Endothelial cell of umbilical vein (primary cell): ENCODE measurements around the gene GSE1. TPM values are rescaled to one million over a fixed set of nuclear protein-coding genes. Genes with fewer than 3 reads are reported as not detected.

ENCODE experiments used
- BruUV-seq: library from RNA; stranded (reverse); fragments of 400-500 nt; replicated peaks from 2 replicates; lab custom pipeline; 2021; lab: Mats Ljungman, UMichigan
- CTCF ChIA-PET: fragments of 300-600, 350-600 bp; sonication (Branson Sonifier 250); formaldehyde crosslinking; loops from one replicate; lab custom pipeline; 2021; ENCODE audit warnings: antibody characterized with exemption, inconsistent platforms; lab: Charles Lee
- POLR2A ChIA-PET: fragments of 300-600, 350-600 bp; sonication (Branson Sonifier 250); formaldehyde crosslinking; loops from one replicate; lab custom pipeline; 2021; ENCODE audit warnings: antibody characterized with exemption, inconsistent platforms; lab: Charles Lee
- DNase-seq: peaks from one replicate; pipeline ENCODE4 v3.0.0-alpha.2; 2011; ENCODE audit warnings: low read depth, low spot score
- FAIRE-seq: peaks from 2 replicates; lab custom pipeline; 2011; peaks lifted over from hg19 to GRCh38; lab: Jason Lieb, UNC
- H2AFZ ChIP-seq: 2 replicates; pipeline ENCODE4 v1.6.0; 2012; ENCODE audit warnings: low read depth, low read length, control low read depth, inconsistent platforms
- H3K27ac ChIP-seq: 2 replicates; pipeline ENCODE4 v1.5.1; 2011; ENCODE audit warnings: low read depth, mild to moderate bottlenecking, control low read depth, low read length, moderate library complexity; ENCODE audit not compliant: insufficient read depth
- H3K27me3 ChIP-seq, 2 experiments: 2 replicates each; pipeline versions ENCODE4 v1.6.0 to v1.6.1; 2011; ENCODE audit warnings: low read length in 2 of 2, mixed read lengths in 1 of 2; ENCODE audit not compliant: control insufficient read depth in 2 of 2, insufficient read depth in 2 of 2
- H3K36me3 ChIP-seq, 2 experiments: 2 replicates in 1 of 2; 3 replicates in 1 of 2; pipeline ENCODE4 v1.5.1; 2011; ENCODE audit warnings: low read length in 2 of 2, mild to moderate bottlenecking in 1 of 2, moderate library complexity in 1 of 2; ENCODE audit not compliant: control insufficient read depth in 2 of 2, insufficient read depth in 2 of 2; ENCODE audit errors: extremely low read depth in 1 of 2
- H3K4me1 ChIP-seq: 3 replicates; pipeline ENCODE4 v1.5.1; 2011; ENCODE audit warnings: mild to moderate bottlenecking, low read length; ENCODE audit not compliant: control insufficient read depth, insufficient read depth; ENCODE audit errors: extremely low read depth
- H3K4me2 ChIP-seq: 2 replicates; pipeline ENCODE4 v1.6.1; 2011; ENCODE audit warnings: low read length, control low read depth, mixed read lengths; ENCODE audit not compliant: insufficient read depth
- H3K4me3 ChIP-seq, 3 experiments: fragments of 200-600 bp in 1 of 3; sonication (generic), shearing (Covaris generic) in 1 of 3; replicated peaks in 1 of 3; 2 replicates each; pipeline ENCODE4 v1.5.1; 2011 to 2016; ENCODE audit warnings: control low read depth in 3 of 3, low read length in 3 of 3, mild to moderate bottlenecking in 2 of 3, inconsistent platforms in 1 of 3, low read depth in 1 of 3, moderate library complexity in 1 of 3; ENCODE audit not compliant: insufficient read depth in 1 of 3
- H3K79me2 ChIP-seq: 2 replicates; pipeline ENCODE4 v1.6.0; 2012; ENCODE audit warnings: low read length, inconsistent platforms; ENCODE audit not compliant: control insufficient read depth, insufficient read depth
- H3K9ac ChIP-seq: replicated peaks from 2 replicates; pipeline ENCODE3; 2011; ENCODE audit warnings: low read length, control low read depth; ENCODE audit not compliant: insufficient read depth; ENCODE audit errors: extremely low read depth
- H3K9me1 ChIP-seq: replicated peaks from 3 replicates; pipeline ENCODE4 v1.6.0; 2011; ENCODE audit warnings: mild to moderate bottlenecking, low read length; ENCODE audit not compliant: control insufficient read depth, insufficient read depth; ENCODE audit errors: extremely low read depth
- H3K9me3 ChIP-seq: replicated peaks from 2 replicates; pipeline ENCODE4 v1.5.1; 2012; ENCODE audit warnings: low read length, inconsistent platforms; ENCODE audit not compliant: control insufficient read depth, insufficient read depth
- H4K20me1 ChIP-seq: replicated peaks from 2 replicates; pipeline ENCODE3; 2011; ENCODE audit warnings: mild to moderate bottlenecking, low read length; ENCODE audit not compliant: control insufficient read depth, insufficient read depth; ENCODE audit errors: extremely low read depth
- EZH2 ChIP-seq: IDR thresholded peaks from 2 replicates; pipeline ENCODE4 v1.6.1; 2012; ENCODE audit warnings: borderline replicate concordance, low read depth, mild to moderate bottlenecking, moderate library complexity, low read length, inconsistent platforms; ENCODE audit not compliant: severe bottlenecking
- FOS ChIP-seq: IDR thresholded peaks from 2 replicates; pipeline ENCODE4 v1.6.1; 2011; ENCODE audit warnings: mild to moderate bottlenecking, low read length, moderate library complexity, borderline replicate concordance; ENCODE audit not compliant: insufficient read depth
- GATA2 ChIP-seq: IDR thresholded peaks from 2 replicates; pipeline ENCODE4 v1.7.0; 2011; ENCODE audit warnings: low read depth, mild to moderate bottlenecking, moderate library complexity, mixed read lengths, low read length; ENCODE audit not compliant: insufficient read length, insufficient read depth
- JUN ChIP-seq: IDR thresholded peaks from 2 replicates; pipeline ENCODE4 v1.6.1; 2011; ENCODE audit warnings: borderline replicate concordance, low read depth; ENCODE audit not compliant: insufficient read length, insufficient read depth
- MYC ChIP-seq: IDR thresholded peaks from one replicate; pipeline ENCODE4 v1.6.1; 2011; ENCODE audit warnings: mild to moderate bottlenecking, low read depth, low read length
- POLR2A ChIP-seq: IDR thresholded peaks from 2 replicates; pipeline ENCODE4 v1.6.1; 2012; ENCODE audit warnings: low read depth, mild to moderate bottlenecking, control low read depth, low read length
- POLR2AphosphoS5 ChIP-seq: IDR thresholded peaks from 2 replicates; pipeline ENCODE4 v1.6.1; 2012; ENCODE audit warnings: low read depth, mild to moderate bottlenecking, control low read depth, low read length, moderate library complexity; ENCODE audit not compliant: insufficient read depth
- dilution Hi-C: fragments of 300-500 bp; cut with MboI; formaldehyde crosslinking; loops from one replicate; pipeline ENCODE4 v1.15.0; 2019; ENCODE audit warnings: low sequenced_read_pairs; ENCODE audit not compliant: extremely low pct_ligation_motif_present
- intact Hi-C: fragments of 100-400 bp; cut with micrococcal nuclease; formaldehyde crosslinking; loops from one replicate; pipeline ENCODE4 v1.10.0; 2022
- polyA plus RNA-seq, 4 experiments: library from polyadenylated mRNA; depleted of rRNA in 3 of 4; stranded (reverse) in 3 of 4; unstranded in 1 of 4; fragments of >200 nt; gene quantifications; 2 replicates each; pipeline versions ENCODE4 v1.2.1 to v1.2.3, GENCODE V29; 2011 to 2012; ENCODE audit warnings: missing spikeins in 1 of 4
- total RNA-seq: library from RNA; stranded (reverse); gene quantifications from 2 replicates; pipeline ENCODE4 v1.2.3, GENCODE V29; 2021
- TF ChIP-seq, protein P1 (sequence below), 2 donors: IDR thresholded peaks; 1 replicate in 1 of 2; 2 replicates in 1 of 2; pipeline ENCODE4 v1.5.1; 2011; ENCODE audit warnings: low read length in 2 of 2, mild to moderate bottlenecking in 2 of 2, moderate library complexity in 2 of 2, control low read depth in 1 of 2, inconsistent platforms in 1 of 2, low read depth in 1 of 2; ENCODE audit not compliant: insufficient read depth in 1 of 2; ENCODE audit errors: extremely low read depth in 1 of 2
- TF ChIP-seq, protein P2 (sequence below): IDR thresholded peaks from 2 replicates; pipeline ENCODE4 v1.6.1; 2011; ENCODE audit not compliant: insufficient read depth, insufficient read length

GSE1 gene
- total and polyA plus RNA-seq, 2 donors (not counting 3 experiments of a cell fraction or from before 2014, with no cell fraction given), result 4.2 to 18.3 TPM

DNA sequence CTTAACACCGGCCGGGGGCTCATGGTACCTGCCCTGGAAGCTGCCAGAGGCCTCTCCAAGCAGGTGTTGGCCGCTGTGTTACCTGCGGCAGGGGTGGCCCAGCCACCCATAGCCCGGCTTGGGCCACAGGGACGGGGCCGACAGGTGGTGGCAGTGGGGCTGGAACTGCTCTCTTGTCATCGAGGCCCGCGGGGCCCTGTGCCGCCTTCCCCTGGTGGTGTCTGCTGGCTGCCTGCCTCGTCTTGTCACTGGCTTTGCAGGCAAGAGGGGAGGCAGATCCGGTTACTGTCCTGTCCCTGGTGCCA lies 27.1 kb downstream of the GSE1 start:
- no peak for TF ChIP-seq GATA2
- TF ChIP-seq, protein P1, sequence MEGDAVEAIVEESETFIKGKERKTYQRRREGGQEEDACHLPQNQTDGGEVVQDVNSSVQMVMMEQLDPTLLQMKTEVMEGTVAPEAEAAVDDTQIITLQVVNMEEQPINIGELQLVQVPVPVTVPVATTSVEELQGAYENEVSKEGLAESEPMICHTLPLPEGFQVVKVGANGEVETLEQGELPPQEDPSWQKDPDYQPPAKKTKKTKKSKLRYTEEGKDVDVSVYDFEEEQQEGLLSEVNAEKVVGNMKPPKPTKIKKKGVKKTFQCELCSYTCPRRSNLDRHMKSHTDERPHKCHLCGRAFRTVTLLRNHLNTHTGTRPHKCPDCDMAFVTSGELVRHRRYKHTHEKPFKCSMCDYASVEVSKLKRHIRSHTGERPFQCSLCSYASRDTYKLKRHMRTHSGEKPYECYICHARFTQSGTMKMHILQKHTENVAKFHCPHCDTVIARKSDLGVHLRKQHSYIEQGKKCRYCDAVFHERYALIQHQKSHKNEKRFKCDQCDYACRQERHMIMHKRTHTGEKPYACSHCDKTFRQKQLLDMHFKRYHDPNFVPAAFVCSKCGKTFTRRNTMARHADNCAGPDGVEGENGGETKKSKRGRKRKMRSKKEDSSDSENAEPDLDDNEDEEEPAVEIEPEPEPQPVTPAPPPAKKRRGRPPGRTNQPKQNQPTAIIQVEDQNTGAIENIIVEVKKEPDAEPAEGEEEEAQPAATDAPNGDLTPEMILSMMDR (IDR thresholded peaks at IDR 0.05; ENCODE audit: extremely low read depth in 1 of 2, insufficient read depth in 1 of 2, low read depth in 1 of 2, low read length in 2 of 2), result no peak
- TF ChIP-seq POLR2AphosphoS5, result no peak
- TF ChIP-seq POLR2A, result no peak
- TF ChIP-seq EZH2, result no peak
- TF ChIP-seq JUN, result no peak
- TF ChIP-seq MYC, result no peak
- Histone ChIP-seq H3K4me3 (no peak overlapping the region), H3K9me1 (no peaks in the 10 kb centered on the region), H3K4me2 (no peak overlapping the region), H3K79me2 (no peaks in the 10 kb centered on the region), H3K27me3 (no peaks in the 10 kb centered on the region), H3K9ac (no peak overlapping the region), H3K9me3 (no peaks in the 10 kb centered on the region), H4K20me1 (no peaks in the 10 kb centered on the region), H3K36me3 (no peaks in the 10 kb centered on the region), H2AFZ (no peak overlapping the region), H3K4me1 (peaks cover 5% of the 10 kb centered on the region), H3K27ac (no peak overlapping the region)
- dilution Hi-C loops (no loop called here), intact Hi-C loops (no loop called here)
- BruUV-seq, result no TSS peak
- ChIA-PET CTCF (no interaction called here), POLR2A (no interaction called here)
- FAIRE-seq (no peak), DNase-seq (no peak)

DNA sequence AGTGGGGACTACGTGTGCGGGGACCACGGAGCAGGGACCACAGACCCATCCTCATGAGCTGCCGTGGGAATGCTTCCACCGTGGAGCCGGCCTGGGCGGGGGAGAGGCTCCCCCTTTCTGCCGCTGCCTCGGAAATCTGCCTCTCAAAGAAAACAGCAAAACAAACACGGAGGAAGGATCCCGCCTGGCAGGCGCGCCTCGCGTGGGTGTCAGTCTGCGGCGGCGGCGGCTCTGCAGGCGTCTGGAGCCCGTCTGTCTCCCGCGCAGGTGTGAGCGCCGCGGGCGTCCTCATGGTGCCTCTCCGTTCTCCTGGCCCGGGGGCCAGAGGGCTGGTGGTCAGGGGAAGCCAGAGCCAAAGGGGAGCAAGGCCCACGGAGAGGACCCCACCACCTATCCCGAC lies 27.5 kb downstream of the GSE1 start:
- BruUV-seq, result no TSS peak
- H3K4me1 ChIP-seq, result peaks cover 5% of the 10 kb centered on the region

More for the DNA sequence above, 27.5 kb downstream of the GSE1 start:
- no peaks in the 10 kb centered on the region for H3K79me2 ChIP-seq
- no peak for DNase-seq
- H3K27ac ChIP-seq, result no peak overlapping the region
- dilution Hi-C loops, result no loop called here
- ChIA-PET CTCF (no interaction called here), POLR2A (no interaction called here)
- H3K27me3 ChIP-seq, result no peaks in the 10 kb centered on the region
- FAIRE-seq, result no peak
- H3K36me3 ChIP-seq, result no peaks in the 10 kb centered on the region
- H3K4me3 ChIP-seq, result no peak overlapping the region
- H3K9me1 ChIP-seq, result no peaks in the 10 kb centered on the region
- H4K20me1 ChIP-seq, result no peaks in the 10 kb centered on the region
- no peak overlapping the region for H2AFZ ChIP-seq
- TF ChIP-seq MYC (no peak), GATA2 (no peak), POLR2AphosphoS5 (no peak), FOS (no peak)
- TF ChIP-seq, protein P1 (IDR thresholded peaks at IDR 0.05; ENCODE audit: extremely low read depth in 1 of 2, insufficient read depth in 1 of 2, low read depth in 1 of 2, low read length in 2 of 2), result no peak
- TF ChIP-seq, protein P2, sequence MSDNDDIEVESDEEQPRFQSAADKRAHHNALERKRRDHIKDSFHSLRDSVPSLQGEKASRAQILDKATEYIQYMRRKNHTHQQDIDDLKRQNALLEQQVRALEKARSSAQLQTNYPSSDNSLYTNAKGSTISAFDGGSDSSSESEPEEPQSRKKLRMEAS, result no peak
- intact Hi-C loops, result no loop called here
- H3K9me3 ChIP-seq, result no peaks in the 10 kb centered on the region
- no peak overlapping the region for H3K9ac ChIP-seq
- H3K4me2 ChIP-seq, result no peak overlapping the region
